ENCODE data around the gene HMGCL.
"Not testable (repeated sequence)": the region's sequence is repeated elsewhere in the genome, so short reads cannot be mapped to it uniquely, and the experiment has no call there.

The HMGCL gene

DNA sequence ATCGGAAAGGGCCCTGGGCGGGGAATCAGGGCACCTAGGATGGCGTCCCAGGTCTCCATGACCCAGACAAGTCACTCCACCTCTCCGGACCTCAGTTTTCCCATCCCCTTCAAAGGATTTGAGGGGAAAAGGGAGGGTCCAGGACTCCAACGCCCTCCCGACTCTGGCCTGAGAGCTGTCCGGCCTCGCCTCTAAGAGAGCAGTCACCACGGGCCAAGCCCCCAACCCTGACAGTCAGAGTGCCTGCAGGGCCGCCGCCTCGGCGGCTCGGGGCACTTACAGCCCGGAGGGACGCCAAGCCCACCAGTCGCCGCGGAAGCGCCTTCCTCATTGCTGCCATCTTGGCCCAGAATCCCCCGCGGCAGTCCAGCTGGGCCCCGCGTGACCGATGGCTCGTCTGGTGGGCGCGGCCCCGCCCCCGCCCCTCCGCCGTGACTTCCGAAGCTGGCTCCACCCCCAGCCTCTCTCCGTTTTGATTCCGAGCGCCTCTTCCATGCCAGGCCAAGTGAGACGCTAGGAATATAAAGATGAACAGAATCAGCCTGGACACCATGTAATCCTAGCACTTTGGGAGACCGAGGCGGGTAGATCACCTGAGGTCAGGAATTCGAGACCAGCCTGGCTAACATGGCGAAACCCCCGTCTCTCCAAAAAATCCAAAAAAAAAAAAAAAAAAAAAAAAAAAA, at the start of gene HMGCL:
Gene HMGCL, minus strand, starts transcription at position 354 of the 686 bp plus-strand sequence. Its CDS starts 14 bp downstream, at position 340.
- peak; percentile 61 for DNase-seq

DNA sequence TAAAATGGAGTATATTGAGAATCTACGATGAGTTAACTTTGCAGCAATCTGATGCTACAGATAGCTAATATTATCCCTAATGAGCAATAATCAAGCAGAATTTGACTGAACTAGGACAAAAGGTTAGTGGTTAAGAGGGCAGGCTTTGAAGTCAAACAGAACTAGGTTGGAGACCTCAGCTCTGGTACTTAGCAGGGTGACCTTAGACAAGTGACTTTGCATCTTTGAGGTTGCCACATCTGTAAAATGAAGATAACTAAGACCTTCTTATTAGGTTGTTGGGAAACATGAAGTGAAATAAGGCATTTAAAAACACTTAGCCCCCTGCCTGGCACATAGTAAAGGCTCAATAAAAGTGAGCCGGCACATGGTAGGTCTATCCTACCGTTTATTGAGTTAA, 47.2 kb upstream of the HMGCL start:
- no peak for DNase-seq

DNA sequence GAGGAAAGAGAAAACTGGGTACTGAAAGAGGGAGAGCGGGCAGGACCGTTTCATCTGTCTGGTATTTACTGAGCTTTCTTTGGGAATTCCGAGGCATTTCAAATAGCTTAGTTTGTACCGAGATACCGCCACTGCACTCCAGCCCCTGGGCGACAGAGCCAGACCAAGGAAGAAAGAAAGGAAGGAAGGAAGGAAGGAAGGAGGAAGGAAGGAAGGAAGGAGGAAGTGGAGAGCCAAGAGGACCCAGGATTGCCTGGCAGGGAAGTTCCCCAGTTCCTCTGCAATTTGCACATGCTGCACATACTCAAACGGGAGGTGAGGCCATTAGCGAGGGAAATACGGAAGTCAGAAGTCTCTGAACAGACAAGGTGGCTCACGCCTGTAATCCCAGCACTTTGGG, 43.8 kb upstream of the HMGCL start:
- DNase-seq = no peak

DNA sequence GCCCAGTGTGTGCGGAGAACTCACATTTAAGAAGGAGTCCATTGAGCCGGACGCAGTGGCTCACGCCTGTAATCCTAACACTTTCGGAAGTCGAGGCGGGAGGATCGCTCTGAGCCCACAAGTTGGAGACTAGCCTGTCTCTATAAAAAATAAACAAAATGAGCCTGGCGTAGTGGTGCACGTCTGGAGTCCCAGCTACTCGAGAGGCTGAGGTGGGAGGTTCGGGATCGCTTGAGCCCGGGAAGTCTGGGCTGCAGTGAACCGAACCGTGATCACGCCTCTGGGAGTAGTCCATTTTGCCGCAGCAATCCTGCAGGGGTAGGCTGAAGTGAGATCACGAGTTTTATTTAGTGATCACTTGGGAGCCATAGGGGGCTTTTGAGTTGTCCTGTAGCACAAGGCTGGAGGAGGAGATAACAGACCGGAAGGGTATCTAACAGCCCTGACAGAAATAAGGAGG, 43.4 kb upstream of the HMGCL start:
- no peak for DNase-seq

DNA sequence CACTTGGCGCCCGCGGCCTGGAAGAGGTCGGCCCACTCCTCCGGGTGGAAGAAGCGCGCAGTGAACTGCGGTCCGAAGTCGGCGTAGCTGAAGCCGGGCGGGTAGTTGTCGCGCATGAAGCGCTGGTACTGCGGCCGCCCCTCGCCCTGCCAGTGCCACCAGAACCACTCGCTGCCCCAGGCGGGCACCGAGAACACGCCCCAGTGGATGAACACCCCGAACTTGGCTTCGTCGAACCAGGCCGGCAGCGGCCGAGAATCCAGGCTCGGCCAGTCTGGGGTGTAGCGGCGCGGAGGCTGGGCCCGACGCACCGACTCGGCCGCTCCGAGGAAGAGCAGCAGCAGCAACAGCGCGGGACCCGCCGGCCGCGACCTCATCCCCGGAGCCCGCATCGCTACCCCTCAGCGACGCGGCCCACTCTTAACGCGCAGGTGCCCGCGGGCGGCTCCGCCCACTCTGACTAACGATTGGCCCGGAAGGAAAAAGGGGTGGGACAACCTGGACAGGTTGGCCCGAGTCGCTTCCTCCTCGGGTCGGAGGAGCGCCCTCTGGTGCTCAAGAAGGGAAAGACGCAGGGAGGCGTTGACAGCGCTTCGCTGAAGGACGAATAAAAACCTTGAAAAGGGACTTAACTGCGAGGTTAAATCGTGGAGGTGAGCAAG, 42.8 kb upstream of the HMGCL start, which contains the start of gene FUCA1:
Gene FUCA1, minus strand, starts transcription at position 396 of the 662 bp plus-strand sequence. Its CDS starts 4 bp downstream, at position 392.
- DNase-seq = peak; percentile 91

DNA sequence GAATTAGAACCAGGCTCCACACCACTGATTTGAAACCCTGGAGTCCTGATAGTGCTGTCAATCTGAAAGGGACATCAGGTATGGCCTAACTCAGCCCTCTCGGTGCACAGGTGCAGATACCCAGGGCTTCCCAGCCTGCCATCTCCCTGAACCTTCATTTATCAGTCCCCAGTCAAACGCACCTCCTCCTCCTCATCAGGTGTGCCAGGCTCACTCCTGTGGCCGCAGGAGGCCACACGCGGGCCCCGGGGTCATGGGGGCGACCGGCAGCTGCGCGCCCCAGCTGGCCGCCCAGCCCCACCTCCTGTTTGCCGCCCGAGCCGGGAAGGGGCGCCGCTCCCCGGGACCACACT, 42.3 kb upstream of the HMGCL start:
- no peak for DNase-seq

DNA sequence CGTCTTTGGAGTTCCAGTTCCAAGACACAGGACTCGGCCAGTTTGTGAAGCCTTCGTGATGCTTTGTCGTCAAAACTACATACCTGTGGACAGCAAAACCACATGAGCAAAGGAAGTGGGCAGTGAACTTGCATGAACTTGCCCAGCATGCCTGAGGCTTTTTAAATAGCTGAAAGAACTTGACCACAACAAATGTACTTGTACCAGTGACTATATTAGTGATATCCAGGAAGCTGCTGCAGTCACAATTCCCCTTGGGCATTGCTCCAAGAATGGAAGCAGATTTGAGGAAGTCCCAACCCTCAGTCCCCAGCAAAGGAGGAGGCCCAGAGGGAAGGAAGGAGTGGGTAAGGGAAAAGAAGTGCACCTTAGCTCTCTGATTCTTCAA, 40.3 kb upstream of the HMGCL start:
- no peak for DNase-seq

DNA sequence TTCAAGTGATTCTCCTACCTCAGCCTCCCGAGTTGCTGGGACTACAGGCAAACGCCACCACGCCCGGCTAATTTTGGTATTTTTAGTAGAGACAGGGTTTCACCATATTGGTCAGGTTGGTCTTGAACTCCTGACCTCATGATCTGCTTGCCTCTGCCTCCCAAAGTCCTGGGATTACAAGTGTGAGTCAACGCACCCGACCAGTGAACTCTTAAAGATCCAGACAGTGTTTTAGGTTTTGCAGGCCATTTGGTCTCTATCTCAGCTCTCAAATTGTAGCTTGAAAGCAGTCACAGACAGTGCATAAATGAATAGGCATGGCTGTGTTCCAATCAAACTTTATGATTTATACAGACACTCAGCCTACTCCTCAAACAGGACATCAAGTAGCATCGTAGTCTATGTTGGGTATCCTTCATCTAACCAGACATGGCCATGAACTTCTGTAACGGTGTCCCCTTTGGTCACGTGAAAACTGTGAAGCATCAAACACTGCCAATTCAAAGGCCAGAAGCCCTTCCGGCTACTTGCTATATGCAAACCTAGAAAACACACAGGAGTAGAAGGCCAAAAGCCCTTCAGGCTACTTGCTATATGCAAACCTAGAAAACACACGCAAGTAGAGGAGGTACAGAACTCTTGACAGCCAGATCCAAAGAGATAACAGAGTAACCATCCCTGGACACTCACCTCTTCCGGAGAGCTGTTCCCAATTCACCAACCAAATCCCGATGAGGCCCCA, 39.7 kb upstream of the HMGCL start:
- DNase-seq = no peak

DNA sequence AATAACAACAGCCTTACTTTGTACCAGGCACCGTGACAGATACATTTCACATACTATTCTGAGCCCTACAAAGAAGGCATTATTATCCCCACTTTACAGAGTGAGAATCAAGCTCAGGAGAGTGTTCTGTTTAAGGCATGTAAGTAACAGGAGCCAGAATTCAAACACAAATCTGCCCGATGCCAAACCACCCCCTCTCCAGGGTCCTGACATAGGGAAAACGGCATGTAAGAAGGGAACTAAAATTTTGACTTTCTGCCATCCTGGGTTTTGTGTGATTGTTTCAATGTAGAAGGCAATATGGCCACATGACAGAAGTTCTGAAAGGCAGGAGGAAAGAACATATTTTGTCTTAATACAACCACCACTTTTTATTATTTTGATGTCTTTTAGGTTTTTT, 37.4 kb upstream of the HMGCL start:
- DNase-seq = no peak

DNA sequence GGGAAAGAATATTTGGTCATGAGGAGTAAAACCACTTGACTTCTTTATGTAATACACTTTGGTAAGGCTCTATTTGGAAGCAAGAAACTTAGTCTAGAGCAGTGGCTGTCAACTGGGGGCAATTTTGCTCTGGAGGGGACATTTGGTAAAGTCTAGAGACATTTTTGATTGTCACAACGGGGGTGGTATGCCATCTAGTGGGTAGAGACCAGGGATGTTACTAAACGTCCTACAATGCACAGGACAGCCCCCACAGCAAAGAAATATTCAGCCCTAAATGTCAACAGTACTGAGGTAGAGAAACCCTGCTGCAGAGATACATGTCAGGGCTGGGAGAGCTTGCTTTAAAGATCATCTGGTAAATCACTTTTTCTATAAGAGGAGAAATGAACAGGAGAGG, 29.3 kb upstream of the HMGCL start:
- DNase-seq = no peak

DNA sequence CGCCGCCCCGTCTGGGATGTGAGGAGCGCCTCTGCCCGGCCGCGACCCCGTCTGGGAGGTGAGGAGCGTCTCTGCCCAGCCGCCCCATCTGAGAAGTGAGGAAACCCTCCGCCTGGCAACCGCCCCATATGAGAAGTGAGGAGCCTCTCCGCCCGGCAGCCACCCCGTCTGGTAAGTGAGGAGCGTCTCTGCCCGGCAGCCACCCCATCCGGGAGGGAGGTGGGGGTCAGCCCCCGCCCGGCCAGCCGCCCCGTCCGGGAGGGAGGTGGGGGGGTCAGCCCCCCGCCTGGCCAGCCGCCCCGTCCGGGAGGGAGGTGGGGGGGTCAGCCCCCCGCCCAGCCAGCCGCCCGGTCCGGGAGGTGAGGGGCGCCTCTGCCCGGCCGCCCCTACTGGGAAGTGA, 27.9 kb upstream of the HMGCL start:
- not testable (repeated sequence) for DNase-seq

DNA sequence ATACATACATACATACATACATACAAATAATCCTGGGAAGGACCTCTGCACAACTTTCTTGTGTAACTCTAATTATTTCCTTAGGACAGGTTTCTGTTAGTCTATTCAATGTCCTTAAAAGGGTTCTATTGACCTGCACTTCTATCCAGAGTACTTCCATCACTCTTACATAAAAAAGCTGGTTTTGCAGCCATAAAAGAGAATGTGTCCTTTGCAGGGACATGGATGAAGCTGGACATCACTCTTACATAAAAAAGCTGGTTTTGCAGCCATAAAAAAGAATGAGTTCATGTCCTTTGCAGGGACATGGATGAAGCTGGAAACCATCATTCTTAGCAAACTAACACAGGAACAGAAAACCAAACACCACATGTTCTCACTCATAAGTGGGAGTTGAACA, 26.2 kb upstream of the HMGCL start:
- not testable (repeated sequence) for DNase-seq

DNA sequence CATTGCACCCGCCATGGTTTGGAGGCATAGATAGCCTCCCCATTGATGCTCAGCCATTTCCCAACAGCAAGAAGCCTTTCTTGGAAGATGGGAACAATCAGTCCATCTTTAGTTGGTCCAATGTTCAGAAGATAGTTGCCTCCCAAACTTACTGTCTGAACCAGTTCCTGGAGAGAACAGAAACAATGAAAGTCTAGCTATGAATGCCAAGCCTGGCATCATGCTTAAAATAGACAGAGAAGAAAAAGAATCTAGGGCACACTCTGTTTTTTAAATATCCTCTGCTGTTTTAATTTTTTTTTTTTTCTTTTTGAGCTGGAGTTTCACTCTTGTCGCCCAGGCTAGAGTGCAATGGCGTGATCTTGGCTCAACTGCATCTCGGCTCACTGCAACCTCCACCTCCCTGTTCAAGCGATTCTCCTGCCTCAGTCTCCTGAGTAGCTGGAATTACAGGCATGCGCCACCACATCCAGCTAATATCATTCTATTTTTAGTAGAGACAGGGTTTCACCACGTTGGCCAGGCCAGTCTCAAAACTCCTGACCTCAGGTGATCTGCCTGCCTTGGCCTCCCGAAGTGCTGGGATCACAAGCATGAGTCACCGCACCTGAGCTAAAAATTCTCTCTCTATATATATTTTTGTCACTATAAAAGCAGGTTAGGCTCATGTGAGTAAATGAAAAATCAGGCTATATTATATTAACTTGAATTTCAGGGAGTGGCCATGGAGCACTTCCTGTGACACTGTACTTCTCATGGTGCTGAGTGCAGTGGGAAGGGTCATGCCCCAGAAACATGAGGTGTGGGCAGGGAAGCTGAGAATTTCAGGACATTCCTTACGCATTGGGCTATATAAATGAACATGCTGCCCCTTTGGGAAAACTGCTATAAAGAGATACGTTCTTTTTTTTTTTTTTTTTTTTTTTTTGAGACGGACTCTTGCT, 23.7 kb upstream of the HMGCL start:
- no peak for DNase-seq

DNA sequence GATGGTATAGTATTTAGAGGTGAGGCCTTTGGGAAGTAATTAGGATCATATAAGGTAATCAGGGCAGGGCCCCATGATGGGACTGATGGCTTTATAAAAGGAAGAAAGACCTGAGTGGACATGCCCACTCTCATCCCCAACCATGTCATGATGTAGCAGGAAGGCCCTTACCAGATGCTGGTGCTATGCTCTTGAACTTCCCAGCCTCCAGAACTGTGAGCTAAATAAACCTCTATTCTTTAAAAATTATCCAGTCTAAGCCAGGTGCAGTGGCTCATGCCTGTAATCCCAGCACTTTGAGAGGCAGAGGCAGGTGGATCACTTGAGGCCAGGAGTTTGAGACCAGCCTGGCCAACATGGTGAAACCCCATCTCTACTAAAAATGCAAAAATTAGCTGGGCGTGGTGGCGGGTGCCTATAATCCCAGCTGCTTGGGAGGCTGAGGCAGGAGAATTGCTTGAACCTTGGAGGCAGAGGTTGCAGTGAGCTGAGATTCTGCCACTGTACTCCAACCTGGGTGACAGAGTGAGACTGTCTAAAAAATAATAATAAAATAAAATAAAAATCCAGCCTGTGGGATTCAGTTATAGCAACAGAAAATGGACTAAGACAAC, 22.4 kb upstream of the HMGCL start:
- not testable (repeated sequence) for DNase-seq

DNA sequence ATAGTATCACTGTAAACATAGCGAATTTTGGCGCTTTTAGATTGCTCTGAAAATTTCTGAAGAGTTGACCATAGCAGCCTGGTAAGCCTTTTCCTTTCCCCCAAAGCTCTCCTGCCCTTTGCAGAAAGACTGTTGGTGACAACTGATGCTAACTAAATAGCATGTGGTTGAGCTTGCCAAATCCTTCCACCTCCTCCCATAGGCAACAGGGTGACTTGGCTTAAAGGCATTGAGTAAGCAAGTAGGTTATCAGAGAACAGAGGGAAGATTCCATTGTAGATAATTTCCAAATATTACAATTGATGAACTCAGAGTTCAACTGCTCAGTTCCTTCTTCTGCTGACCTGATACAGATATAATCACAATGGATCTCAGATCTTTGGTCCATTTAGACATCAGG, 19.9 kb upstream of the HMGCL start:
- no peak for DNase-seq

DNA sequence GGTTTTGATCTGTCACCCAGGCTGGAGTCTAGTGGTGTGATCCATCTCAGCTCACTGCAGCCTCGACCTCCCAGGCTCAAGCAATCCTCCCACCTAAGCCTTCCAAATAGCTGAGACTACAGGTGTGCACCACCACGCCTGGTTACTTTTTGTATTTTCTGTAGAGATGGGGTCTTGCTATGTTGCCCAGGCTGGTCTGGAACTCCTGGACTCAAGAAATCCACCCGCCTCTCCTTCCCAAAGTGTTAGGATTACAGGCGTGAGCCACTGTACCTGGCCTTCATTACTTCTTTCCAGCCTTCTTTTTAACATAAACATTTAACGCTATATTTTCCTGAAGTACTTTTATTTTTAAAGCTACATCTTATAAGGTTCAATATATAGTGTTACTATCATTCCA, 18.4 kb upstream of the HMGCL start:
- DNase-seq = no peak

DNA sequence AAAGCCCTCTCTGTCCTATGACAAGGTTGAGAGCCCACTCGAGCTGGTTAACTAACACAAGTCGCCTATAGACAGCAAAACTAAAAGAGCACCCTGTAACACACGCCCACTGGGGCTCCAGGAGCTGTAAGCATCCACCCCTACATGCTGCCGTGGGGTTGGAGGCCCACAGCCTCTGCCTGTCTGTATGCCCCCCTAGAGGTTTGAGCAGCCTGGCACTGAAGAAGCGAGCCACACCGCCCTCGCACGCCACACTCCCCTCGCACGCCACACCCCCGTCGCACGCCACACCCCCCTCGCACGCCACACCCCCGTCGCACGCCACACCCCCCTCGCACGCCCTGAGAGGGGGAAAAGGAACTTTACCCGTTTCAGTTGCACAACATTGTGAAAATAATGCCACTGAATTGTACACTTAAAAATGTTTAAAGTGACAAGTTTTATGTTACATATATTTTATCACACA, 13.2 kb upstream of the HMGCL start:
- DNase-seq = no peak

DNA sequence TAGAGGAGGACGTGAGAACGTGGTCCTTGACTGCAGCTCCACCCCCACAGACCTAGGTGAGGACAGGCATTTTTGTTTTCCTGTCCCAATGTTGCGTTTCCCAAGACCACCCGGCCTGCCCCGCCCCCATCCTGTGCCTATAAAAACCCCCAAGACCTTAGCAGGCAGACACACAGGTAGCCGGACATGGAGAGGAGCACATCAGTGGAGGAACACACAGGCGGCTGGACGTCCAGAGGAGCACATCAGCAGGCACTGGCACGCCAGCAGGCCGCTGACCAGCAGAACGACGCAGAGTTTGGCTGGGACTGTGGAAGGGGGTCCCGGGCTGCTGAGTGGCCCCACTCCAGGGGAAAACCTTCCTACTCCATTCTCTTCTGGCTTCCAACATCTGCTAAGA, 12.7 kb upstream of the HMGCL start:
- no peak for DNase-seq

DNA sequence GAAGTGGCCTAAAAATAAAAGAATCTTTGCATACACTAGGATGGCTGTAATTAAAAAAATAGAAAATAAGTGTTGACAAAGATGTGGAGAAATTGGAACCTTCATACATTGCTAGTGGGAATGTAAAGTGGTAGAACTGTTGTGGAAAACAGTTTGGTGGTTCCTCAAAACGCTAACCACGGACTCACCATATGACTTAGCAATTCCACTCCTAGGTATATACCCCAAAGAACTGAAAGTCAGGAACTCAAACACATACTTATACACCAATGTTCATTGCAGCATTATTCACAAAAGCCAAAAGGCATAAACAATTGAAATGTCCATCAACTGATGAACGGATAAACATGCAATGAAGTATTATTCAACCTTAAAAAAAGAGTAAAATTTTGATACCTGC, 10.8 kb upstream of the HMGCL start:
- no peak for DNase-seq

DNA sequence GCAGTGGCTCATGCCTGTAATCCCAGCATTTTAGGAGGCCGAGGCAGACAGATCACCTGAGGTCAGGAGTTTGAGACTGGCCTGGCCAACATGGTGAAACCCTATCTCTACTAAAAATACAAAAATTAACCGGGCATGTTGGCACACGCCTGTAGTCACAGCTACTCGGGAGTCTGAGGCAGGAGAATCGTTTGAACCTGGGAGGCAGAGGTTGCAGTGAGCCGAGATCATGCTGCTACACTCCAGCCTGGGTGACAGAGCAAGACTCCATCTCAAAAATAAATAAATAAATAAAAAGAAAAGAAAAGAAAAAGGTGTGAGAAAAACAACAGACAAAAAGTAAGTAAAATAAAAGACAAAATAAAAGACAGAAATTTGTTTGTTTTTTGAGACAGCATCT, 8.9 kb upstream of the HMGCL start:
- not testable (repeated sequence) for DNase-seq

DNA sequence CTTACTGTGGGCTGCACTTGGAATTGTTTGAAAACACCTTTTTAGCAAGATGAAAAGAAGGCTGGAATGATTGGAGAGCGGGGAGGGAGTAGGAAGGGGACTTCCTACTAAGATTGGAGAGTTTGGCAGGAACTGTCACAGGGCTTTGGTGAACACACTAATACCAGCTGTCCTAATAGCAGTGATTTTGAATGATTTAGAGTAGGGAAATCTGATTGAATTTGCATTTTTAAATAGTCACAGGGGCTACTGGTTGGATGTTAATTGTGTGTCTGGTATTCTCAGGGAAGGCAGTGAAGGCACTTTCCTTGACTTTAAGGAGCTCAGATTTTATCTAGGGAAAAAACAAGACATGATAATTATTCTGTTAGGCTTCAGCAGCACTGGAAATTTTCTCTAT, 2.5 kb upstream of the HMGCL start:
- DNase-seq = no peak

DNA sequence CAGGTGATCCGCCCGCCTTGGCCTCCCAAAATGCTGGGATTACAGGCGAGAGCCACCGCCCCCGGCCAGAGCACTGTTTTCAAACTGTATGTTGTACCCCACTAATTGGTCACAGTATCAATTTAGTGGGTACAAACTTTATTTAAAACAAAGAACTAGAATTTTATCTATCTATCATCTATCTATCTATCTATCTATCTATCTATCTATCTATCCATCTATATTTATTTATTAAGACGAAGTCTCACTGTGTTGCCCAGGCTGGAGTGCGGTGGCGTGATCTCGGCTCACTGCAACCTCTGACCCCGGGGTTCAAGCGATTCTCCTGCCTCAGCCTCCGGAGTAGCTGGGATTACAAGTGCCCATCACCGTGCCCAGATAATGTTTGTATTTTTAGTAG, 1.4 kb upstream of the HMGCL start:
- not testable (repeated sequence) for DNase-seq
